GM12864 (cell line): ENCODE data around the gene TBX5.

Source experiments
- DNase-seq: peaks from one replicate; pipeline ENCODE4 v3.0.0-alpha.2; 2011; ENCODE audit warnings: low read depth
- H3K4me3 ChIP-seq: 2 replicates; pipeline ENCODE4 v1.5.1; 2011; ENCODE audit warnings: mild to moderate bottlenecking, low read depth, low read length, control low read depth
- TF ChIP-seq, protein P1 (sequence below): IDR thresholded peaks from 2 replicates; pipeline ENCODE4 v1.5.1; 2011; ENCODE audit warnings: low read depth, mild to moderate bottlenecking, moderate library complexity, low read length, control low read depth, inconsistent platforms; ENCODE audit errors: missing control alignments

TBX5 gene

DNA sequence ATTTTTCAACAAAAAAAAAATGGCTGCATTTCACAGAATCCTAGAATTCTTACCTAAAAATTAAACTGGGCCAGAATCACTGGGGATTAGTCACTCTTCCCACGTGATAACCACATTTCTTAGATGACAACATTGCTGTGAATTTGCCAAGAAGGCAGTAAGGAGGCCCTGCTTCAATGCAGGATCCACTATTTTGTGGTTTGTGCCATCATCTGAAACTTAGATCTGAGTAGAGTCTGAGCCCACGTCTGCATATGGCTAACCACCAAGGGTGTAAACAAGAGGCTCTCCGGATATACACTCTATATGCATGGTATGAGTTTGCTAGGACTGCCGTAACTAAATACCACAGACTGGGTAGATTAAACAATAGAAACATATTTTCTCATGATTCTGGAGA lies 24.4 kb upstream of the TBX5 start:
- DNase-seq, result no peak
- H3K4me3 ChIP-seq, result no peak overlapping the region

DNA sequence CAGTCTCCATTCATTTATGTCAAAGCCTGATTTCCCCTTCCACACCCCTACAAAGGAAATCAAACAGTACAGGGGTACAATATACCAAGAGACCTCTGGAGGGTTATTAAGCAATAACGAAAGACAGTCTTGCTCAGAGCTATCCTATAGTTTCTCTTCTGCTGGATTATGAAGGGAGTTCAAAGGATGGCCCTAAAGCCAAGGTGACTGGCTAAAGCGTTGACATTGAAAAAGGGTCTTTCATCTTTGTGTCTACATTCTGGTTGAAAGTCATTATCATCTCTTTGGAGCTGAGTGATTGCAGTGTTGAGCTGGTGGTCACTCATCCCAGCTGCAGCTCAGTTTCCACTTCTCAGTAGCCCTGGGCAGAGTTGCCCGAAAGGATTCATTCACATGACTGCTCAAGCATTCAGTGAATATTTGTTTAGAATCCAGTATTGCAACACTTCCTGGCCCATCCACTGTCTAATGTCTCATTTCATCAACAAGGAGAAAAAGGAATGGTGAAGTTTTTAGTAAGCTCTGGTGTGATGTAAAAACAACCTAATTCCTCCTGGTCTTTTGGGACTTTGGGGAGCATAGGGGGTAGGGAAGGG lies 19.2 kb upstream of the TBX5 start:
- H3K4me3 ChIP-seq, result no peak overlapping the region
- DNase-seq, result no peak
- TF ChIP-seq, protein P1, sequence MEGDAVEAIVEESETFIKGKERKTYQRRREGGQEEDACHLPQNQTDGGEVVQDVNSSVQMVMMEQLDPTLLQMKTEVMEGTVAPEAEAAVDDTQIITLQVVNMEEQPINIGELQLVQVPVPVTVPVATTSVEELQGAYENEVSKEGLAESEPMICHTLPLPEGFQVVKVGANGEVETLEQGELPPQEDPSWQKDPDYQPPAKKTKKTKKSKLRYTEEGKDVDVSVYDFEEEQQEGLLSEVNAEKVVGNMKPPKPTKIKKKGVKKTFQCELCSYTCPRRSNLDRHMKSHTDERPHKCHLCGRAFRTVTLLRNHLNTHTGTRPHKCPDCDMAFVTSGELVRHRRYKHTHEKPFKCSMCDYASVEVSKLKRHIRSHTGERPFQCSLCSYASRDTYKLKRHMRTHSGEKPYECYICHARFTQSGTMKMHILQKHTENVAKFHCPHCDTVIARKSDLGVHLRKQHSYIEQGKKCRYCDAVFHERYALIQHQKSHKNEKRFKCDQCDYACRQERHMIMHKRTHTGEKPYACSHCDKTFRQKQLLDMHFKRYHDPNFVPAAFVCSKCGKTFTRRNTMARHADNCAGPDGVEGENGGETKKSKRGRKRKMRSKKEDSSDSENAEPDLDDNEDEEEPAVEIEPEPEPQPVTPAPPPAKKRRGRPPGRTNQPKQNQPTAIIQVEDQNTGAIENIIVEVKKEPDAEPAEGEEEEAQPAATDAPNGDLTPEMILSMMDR, result no peak

More for the DNA sequence above, 24.4 kb upstream of the TBX5 start:
- TF ChIP-seq, protein P1, result no peak

DNA sequence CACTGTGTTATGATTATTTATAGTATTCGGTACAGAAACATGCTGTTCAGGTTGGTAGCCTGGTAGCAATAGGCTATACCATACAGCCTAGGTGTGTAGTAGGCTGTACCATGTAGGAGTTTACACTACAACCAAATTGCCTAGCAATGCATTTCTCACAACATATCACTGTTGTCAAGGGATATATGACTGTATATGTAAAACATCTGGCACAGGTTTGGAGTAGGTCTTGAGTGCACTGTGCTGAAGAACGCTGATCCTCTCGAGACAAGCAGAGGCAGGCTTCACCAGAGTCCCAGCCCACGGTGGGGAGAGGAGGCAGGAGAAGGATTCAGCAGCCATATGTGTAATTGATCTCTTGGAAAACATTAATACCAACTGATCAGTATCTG lies 15.0 kb upstream of the TBX5 start:
- H3K4me3 ChIP-seq, result no peak overlapping the region
- no peak for DNase-seq
- TF ChIP-seq, protein P1, result no peak

DNA sequence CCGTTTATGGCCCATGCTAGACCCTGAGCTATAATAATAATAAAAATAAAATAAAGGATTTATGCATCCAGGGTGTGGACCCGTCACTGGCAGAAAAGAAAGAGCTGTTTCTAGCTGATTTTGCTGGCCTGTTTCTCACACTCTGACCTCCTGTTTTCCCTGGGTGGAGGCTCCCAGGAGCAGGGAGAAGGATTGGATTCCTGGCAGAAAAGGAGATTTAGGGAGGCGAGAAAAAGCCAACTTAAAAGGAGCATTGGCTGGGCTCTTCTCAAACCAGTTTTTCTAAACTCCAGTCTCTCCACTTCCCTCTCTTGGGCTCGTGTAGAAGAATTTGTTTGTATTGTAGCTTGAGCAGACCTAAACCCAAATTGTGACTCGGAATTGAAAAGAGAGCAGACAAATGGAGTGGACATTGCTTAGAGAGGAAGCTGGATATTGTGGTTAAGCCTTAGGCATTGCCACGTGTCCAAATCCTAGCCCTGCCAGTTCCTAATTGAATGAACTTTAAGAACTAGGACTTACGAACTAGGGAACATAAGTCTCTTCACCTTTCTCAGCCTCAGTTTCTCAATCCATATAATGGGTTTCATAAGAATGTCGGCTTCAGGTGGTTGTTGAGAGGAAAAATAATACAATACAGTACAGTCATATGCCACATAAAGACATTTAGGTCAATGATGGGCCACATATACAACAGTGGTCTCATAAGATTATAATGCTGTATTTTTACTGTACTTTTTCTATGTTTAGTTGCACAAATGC lies 14.4 kb upstream of the TBX5 start:
- H3K4me3 ChIP-seq, result no peak overlapping the region
- TF ChIP-seq, protein P1, result no peak
- DNase-seq, result no peak

DNA sequence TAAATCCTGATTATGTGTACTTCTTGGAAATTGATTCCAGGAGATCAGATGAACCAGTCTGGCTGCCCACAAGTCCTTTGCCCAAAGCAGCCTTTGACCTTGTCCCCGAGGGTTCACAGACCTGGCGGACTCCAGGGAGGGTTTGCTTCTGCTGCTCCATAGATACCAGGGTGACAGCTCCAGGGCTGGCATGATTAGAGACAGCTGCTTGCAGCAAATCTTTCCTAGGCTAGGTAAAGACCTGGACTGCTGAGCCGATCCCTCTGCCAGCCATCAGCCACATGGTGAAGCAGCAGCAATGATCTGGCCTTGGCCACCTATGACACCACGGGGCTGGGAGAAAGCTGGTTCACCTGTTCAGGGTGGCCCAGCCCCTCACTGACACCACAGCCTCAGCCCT lies 10.1 kb upstream of the TBX5 start:
- DNase-seq, result no peak
- TF ChIP-seq, protein P1, result no peak
- H3K4me3 ChIP-seq, result no peak overlapping the region

DNA sequence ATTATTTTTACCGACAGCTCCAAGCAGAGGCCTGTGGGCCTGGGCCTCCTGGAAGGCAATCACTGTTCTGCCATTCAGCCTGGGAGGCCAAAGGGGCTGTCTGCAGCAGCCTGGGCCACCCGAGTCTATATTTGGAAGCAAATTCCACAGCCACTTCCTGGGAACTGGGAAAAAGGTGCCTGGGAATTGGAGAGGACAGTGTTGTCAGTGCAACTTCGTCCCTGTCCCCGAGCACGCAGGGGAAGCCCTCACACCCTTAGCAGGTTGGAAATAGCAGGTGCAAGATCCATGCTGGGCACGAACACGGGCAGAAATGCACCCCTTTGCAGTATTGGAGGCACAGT lies 9.6 kb upstream of the TBX5 start:
- TF ChIP-seq, protein P1, result no peak
- H3K4me3 ChIP-seq, result no peak overlapping the region

More for the DNA sequence above, 9.6 kb upstream of the TBX5 start:
- DNase-seq, result no peak
